HG03442 (cell line): ENCODE data around the gene INPP5A.
"Not testable (repeated sequence)": the region's sequence is repeated elsewhere in the genome, so short reads cannot be mapped to it uniquely, and the experiment has no call there.

ENCODE experiments used
- ATAC-seq: cut with Tn5 transposase; IDR thresholded peaks from one replicate; pipeline ENCODE4 v1.9.1; 2021; ENCODE audit warnings: mild to moderate bottlenecking, moderate library complexity; ENCODE audit not compliant: unreplicated experiment

Gene INPP5A

DNA sequence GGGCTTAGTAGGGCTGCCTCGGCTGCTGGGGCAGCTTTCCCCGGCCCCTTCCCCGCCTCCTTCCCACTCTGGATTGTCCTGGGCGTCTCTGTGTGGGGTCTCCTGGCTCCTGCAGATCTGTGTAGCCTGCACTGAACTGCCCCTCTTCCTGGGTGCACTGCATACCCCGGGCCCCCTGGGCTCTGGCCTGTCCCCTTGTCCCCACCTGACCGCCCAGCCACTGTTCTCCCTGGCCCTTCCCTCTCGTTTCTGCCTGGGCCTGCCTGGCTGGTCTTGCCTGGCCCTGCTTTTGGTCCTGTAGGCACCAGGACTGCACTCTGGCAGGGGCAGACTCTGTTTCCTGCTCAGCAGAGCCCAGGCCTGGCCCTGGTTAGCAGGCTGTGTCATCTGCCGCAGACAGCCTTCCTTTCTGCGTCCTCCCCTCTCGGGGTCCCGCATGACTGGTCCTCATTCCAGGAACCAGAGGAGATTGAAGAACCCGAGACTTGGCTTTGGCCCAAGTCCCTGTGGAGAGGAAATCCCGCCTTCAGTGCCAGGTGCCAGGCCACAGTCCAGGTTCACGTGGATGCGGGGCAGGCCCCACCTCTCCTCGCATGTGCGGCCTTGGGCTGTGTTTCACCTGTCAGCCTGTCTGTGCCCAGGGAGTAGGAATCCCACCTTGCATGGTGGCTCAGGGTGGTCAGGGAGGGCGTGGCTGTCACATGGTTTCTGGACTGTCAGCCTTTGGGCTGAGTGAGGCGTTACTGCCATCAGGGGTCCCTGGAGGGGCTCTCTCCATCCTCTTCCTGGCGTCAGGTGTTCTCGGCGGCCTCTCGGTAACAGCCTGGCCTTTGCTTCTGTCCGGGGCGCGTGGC, 9.2 kb downstream of the INPP5A start:
- ATAC-seq = no peak

DNA sequence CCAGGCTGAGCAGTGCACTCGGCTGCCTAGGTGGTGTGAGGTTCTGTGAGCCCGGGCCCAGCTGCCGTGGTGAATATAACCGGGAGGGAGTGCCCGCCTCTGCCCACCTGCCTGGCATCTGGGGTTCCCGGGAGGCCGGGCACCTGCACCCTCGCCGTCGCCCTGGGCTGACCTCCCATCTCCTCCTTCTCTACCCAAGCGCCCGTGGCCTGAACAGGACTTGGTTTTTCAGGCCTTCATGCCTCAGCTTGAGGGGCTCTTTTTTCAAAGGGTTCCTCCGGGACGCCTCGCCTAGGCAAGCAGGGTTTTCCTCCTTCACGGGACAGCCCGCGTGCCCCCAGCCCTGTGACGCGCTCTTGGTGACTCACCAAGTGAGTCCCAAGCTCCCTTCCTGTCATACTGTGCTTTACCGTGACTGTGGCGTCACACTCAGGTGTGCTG, 9.9 kb downstream of the INPP5A start:
- ATAC-seq = no peak

DNA sequence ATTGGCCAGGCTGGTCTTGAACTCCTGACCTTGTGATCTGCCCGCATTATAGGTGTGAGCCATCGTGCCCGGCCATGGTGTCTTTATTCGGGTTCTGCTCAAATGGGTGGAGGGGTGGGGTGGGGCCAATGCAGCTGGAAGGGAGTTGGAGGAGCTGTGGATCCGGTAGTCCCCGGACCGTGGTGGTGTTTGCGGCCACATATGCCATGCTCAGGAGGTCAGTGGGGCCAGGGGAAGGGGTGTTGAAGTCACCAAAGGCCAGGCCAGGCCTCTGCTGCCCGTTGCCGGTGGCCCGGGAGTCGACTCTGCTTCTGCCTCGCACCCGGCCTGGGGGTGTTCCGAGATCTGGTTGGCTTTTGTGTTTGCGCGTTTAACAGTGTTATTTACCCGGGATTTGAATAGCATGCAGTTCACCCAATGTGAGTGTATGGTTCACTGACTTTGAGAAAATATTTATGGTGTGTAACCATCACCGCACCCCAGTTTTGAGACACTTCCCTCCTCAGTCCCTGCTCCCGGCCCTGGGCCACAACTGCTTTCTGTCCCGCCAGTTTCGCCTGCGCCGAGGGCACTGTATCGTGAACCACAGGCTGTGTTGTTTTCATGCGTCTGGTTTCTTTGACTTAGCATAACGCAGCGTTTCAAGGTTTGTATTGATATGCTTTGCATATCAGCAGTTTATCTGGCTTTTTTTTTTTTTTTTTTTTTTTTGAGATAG, 10.7 kb downstream of the INPP5A start:
- ATAC-seq = no peak

DNA sequence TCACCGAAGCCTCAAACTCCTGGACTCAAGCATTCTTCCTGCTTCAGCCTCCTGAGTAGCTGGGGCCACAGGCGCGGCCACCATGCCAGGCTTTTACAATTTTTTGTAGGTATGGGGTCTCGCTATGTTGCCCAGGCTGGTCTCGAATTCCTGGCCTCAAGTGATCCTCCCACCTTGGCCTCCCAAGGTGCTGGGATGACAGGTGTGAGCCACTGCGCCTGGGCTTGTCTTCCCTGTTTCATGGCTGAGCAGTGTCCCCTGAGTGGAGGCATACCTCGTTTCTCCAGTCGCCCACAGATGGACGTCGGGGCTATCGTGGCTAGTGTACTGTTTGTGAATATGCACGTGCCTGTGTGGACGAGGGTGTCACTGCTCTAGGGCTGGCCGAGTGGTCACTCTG, 11.3 kb downstream of the INPP5A start:
- ATAC-seq = no peak

DNA sequence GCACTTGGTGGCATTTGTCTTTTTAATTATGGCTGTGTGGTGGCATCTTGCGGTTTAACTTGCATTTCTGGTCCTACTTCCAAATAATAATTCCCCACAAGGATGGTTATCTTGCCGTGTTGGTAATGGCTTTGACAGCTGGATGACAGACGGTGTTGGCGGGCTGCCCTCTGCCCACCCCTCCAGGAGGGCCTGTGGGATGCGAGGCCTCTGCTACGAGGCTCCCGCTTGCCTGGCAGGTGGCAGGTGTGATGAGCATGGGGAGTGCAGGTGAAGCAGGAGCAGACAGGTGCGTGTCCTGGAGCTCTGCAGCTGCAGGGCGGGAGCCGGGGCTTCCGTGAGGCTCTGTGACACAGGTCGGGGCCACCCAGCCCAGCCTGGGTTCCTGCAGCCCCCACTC, 11.8 kb downstream of the INPP5A start:
- no peak for ATAC-seq

DNA sequence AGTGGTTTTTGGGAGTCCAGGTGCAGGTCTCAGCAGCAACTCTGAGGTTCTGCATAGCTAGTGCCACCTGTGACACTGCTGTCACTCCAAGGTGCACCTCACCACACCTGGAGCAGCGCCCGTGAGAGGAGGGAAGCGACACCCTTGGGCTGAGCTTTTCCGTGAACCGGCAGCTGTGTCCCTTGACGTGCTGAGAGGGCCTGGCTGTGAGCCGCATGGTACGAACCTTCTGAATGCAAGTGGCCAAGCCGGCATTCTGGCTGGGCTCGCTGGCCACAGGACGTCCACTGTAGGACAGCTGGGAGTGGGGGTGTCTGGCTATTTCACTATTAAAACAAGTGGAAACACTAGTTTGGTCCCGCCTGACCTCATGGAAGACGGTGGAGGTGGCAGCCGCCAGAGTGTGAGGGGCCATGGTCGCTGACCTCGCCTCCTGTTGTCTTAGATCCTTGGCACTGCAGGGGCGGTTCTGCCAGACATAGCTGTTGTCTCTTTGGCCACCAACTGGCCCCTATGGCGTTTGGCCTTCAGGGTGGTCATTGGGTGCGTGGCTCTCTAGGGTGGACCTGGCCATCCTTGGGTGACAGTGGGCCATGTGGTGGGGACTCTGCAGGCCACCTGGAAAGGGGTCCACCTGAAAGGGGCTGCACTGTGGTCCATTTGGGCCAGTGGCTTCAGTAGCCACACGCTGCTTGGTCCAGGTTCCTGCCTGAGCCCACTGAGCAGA, 12.9 kb downstream of the INPP5A start:
- no peak for ATAC-seq

DNA sequence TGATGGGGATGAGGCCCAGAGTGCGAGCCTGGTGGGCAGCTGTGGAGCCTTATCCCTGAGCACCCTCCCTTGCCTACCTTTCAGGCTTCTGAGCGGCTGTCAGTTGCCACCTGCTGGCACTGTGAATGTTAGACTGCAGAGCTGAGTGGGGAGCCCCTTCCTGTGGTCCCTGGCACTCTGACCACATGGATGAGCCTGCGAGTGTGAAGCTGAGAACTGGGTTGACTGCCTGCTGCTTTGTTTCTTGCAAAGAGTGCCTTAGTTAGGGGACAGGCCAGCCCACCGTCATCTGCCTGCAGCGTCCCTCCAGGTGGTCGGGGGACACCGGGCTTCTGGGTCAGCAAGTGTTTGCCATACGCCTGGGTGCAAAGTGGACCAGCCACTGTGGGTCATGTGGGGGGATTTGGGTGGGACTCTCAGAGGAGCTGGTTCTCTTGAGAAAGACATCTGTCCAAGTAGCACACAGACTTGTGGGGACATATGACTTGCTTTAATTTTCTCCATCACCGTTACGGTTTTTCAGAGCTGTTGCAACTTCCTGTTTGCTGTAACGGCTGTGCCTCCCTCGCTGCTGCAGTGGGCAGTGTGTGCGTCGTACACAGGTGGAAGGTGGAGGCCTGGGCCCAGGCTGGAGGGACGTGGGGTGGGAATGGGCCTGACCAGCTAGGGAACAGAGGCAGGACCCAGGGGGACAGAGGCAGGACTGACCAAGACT, 13.7 kb downstream of the INPP5A start:
- peak; percentile 58 for ATAC-seq

DNA sequence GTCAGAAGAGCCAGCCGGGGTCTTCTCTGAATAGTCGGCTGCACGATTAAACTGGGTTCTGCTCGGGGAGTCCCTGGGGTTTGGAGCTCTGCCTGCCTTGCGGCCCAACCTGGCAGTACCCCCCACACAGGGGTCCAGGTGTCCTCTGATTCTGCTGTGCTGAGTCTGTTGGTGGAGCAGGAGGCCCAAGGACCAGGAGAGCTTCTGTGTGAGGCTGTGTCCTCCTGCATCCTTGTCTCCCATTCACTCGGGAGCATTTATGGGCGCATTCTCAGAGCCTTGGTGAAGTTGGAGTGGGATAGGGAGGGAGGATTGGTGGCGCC, 14.2 kb downstream of the INPP5A start:
- peak; percentile 6 for ATAC-seq

DNA sequence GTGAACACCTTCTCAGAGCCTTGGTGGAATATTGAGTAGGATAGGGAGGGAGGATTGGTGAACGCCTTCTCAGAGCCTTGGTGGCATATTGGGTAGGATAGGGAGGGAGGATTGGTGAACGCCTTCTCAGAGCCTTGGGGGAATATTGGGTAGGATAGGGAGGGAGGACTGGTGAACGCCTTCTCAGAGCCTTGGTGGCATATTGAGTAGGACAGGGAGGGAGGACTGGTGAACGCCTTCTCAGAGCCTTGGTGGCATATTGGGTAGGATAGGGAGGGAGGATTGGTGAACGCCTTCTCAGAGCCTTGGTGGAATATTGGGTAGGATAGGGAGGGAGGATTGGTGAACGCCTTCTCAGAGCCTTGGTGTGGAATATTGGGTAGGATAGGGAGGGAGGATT, 15.0 kb downstream of the INPP5A start:
- ATAC-seq = not testable (repeated sequence)

DNA sequence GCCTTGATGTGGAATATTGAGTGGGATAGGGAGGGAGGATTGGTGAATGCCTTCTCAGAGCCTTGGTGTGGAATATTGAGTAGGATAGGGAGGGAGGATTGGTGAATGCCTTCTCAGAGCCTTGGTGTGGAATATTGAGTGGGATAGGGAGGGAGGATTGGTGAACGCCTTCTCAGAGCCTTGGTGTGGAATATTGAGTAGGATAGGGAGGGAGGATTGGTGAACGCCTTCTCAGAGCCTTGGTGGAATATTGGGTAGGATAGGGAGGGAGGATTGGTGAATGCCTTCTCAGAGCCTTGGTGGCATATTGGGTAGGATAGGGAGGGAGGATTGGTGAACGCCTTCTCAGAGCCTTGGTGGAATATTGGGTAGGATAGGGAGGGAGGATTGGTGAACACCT, 16.0 kb downstream of the INPP5A start:
- ATAC-seq = not testable (repeated sequence)

DNA sequence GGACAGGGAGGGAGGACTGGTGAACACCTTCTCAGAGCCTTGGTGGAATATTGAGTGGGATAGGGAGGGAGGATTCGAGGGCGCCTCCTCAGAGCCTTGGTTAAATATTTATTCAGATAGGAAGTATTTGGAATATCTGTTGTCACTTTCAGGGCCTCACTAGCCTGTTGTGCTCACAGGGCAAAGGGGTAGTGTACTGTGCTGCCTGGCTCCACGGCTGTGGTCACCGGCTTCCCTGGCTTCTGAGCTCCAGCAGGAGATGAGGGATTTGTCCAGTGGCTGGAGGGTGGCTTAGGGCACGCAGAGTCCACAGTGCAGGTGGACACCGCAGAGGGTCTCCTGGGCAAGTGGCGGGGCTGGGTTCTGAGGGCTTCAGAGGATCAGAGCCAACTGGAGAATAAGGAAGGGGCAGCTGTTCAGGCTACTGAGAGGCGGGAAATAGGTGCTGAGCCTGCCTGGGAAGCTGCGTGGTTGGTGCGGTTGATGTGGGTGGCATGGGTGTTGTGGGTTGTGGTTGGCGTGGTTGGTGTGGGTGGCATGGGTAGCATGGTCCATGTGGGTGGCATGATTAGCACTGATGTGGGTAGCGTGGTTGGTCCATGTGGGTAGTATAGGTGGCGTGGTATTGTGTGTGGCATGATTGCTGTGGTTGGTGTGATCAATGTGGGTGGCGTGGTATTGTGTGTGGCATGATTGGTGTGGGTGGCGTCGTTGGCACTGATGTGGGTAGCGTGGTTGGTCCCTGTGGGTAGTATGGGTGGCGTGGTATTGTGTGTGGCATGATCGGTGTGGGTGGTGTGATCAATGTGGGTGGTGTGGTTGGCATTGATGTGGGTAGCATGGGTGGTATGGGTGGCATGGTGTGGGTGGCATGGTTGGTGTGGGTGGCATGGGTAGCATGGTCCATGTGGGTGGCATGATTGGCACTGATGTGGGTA, 16.7 kb downstream of the INPP5A start:
- no peak for ATAC-seq

DNA sequence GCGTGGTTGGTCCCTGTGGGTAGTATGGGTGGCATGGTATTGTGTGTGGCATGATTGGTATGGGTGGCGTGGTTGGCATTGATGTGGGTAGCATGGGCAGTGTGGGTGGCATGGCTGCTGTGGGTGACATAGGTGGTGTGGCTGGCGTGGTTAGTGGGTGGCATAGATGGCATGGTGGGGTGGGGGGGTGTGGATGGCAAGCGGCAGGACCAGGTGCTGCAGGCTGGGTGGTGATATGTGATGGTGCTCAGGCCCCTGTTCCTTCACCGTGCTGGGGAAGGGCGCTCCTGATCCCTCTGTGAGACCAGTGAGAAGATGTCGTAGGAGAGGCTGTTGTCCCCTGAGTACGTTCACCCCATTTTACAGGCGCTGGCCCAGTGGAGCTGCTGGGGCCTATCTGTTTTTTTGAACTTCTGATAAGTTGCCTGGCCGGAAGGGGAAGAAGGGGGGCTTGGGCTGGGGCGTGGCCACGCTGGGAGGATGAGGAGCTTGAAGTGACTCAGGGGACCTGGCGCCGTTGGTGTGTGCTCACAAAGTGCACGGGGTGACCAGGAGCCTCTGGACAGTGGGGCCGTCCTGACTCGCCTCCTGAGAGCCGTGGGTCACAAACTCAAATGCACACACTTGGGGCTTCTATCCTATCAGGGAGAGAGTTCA, 17.5 kb downstream of the INPP5A start:
- ATAC-seq = no peak

DNA sequence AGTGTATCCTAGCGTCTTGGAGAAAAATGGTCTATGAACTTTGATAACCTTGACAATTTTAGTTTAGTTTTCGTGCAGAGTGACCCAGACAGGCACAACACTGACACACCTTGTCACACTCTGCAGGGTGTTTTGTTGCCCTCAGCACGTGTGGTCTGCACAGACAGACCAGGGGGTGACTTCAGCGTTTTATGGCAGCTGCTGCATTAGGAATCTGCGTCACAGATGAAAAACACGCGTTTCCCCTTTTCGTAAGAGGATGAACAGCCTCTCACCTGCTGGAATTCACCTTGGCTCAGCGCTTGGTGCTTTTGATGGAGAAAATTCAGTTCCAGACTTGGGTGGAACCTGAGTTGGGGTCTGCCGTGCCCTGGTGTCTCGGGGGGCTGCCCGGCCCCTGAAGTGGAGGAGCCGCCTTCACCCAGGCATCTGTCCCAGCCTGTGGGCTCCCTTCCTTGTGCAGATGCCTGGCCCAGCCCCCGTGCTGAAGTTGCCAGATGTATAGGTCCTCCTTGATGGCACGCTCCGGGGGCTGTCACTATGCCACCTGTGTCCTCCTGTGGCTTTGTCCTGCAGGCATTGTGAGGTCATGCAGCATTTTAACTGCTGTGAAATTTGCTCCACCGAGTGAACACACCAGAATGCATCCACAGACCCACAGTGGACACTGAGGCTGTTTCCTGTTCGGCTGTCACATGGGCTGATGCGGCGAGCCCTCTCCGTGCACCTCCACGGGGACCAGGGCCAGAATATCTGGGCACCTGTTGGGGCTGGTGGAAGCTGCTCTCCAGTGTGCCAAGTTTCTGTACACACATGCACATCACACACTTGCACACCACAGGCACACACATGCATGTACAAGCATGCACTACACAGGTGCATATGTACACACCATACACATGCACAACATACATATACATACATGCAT, 18.3 kb downstream of the INPP5A start:
- ATAC-seq = no peak

DNA sequence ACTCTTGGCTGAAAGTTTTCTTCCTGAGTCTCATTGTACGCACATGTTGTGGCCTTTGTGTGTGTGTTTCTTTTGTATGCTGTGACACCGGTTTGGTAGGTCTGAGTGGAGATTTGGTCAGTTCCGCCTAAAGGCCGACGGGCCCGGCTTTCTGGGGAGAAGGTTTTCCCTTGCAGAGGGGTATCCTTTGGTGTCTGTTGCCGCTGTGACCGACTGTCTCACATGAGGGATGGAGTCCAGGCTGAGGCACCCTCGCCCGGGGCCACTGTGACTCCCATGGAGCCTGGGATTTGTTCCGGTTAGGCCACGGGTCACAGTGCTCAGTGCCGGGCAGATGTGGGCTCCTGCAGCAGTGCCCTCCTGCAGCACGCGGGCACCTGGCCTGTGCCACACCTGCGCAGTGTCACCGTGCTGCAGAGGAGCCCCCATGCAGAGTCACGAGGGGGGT, 19.4 kb downstream of the INPP5A start:
- no peak for ATAC-seq

DNA sequence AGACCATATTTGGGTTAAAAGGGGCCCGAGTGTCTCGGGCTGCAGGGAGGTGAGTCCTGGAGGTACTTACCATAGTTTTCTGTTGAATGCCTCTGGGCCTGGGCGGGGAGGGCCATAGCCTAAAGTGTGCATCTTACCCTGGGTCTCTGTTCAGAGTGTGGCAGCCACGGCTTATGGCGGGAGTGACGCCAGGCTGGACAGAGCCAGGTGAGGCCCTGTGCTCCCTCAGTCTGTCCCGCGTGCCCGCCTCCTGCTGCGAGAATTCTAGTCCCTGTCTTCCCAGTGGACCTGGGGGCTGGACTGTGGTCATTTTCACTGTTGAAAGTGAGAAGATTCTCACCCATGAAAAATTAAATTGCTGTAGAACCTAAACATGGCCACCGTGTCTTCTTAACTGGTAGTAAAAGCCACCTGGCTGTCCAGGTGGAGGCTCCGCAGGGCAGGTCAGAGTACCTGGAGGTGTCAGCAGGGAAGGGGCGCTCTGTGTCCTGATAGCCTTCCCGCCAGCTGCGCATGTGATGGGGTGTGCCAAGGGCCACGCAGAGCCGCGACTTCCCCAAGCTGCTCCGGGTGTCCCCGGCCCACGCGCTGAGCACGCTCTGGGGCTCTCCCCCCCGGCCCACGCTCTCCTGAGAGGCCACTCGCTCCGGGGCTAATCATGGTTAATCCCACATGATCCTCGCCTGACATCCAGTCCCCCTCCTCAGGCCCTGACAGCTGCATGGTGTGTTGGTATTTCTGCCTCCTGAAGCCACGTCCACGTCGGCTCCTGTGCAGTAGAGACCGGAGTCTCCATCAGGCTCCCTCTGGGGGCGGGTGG, 20.3 kb downstream of the INPP5A start:
- ATAC-seq = no peak

DNA sequence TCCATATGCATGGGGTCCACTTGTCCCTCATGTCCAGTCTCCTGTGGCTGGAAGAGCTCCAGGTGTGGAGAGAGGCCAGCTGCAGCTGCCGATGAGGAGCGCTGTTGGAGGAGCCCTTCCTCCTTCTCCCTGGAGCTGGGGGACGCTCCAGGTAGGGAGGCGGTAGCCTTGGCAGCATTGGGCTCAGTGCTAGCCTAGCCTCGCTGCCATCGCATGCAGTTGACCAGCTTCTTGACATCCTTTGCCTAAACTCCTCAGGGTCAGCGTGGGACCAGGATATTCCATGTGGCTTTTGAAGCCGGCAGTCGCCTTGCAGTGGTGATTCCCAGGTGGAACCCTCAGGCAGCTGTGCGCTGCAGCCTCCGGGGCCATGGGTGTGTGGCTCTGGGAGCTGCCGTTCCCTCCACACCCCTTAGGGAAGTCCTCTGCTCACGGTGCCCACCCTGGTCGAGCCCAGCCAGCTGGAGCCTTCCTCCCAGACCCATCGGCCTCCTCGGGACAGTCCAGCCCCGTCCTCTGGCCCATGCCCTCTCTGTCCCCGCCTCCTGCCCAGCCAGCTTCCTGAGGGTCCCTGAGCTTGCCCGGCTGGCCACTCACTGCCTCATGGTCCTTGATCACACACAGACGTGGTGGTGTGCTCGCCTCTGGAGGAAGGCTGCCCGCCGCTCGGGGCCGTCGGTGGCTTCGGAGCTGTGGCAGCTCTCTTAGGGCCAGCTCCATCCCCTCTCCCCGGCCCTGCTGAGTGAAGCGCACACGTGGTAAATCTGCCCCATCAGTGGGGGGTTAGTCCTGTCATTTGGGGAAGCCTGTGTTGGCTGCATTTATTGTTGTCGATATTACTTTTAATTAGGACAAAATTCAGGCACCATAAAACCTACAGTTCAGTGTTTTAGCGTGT, 21.2 kb downstream of the INPP5A start:
- no peak for ATAC-seq
